Measurements from ENCODE around the gene ITGB3. TPM values are rescaled to one million over a fixed set of nuclear protein-coding genes. Genes with fewer than 3 reads are reported as not detected.

The ITGB3 gene
- total and polyA plus RNA-seq, 9 of the 15 experiments (the other 6 are each of a cell fraction or from before 2014, with no cell fraction given) = 0.08 to 2.6 (median 0.62) TPM; not detected in 1

DNA sequence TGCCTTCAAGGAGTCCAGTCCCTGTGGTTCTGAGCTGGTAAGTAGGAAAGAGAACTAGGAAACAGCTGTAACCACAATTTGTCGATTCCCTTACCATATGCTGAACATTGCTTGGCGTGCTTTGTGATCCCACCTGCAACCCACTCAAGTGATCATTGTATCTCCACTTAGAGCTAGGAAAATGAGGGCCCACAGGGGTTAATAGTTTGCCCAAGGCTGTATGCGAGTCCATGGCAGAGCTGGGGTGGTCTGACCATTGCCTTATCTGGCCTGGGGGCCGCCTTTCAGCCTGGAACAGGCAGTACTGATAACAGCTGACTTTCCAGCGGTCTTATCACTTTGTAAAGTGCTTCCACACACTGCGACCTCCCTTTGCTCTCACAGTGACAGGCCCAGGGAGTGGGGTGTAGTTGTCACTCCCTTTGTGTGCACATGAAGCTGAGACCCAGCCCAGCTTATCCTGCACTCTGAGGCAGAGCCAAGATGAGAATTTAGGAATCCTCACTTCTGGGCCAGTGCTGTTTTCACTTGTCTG is 34.7 kb upstream of the ITGB3 start (continued):
- TF ChIP-seq, protein P1, sequence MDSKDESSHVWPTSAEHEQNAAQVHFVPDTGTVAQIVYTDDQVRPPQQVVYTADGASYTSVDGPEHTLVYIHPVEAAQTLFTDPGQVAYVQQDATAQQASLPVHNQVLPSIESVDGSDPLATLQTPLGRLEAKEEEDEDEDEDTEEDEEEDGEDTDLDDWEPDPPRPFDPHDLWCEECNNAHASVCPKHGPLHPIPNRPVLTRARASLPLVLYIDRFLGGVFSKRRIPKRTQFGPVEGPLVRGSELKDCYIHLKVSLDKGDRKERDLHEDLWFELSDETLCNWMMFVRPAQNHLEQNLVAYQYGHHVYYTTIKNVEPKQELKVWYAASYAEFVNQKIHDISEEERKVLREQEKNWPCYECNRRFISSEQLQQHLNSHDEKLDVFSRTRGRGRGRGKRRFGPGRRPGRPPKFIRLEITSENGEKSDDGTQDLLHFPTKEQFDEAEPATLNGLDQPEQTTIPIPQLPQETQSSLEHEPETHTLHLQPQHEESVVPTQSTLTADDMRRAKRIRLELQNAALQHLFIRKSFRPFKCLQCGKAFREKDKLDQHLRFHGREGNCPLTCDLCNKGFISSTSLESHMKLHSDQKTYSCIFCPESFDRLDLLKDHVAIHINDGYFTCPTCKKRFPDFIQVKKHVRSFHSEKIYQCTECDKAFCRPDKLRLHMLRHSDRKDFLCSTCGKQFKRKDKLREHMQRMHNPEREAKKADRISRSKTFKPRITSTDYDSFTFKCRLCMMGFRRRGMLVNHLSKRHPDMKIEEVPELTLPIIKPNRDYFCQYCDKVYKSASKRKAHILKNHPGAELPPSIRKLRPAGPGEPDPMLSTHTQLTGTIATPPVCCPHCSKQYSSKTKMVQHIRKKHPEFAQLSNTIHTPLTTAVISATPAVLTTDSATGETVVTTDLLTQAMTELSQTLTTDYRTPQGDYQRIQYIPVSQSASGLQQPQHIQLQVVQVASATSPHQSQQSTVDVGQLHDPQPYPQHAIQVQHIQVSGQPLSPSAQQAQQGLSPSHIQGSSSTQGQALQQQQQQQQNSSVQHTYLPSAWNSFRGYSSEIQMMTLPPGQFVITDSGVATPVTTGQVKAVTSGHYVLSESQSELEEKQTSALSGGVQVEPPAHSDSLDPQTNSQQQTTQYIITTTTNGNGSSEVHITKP (IDR thresholded peaks at IDR 0.05; ENCODE audit: partially characterized antibody) = peak; percentile 32
- TF ChIP-seq LCOR (CRISPR knock-in tag; IDR thresholded peaks at IDR 0.05) (no peak; the same call in 1 of the 2 replicates), OTX1 (CRISPR knock-in tag; IDR thresholded peaks at IDR 0.05) (no peak), TEAD1 (CRISPR knock-in tag; IDR thresholded peaks at IDR 0.05) (no peak; a peak in 1 of 4 replicates), NFIC (IDR thresholded peaks at IDR 0.05) (peak; percentile 81), ZFP36 (IDR thresholded peaks at IDR 0.05; ENCODE audit: low read depth, low read length, partially characterized antibody) (peak; percentile 20), MED1 (CRISPR knock-in tag; IDR thresholded peaks at IDR 0.05; ENCODE audit: borderline replicate concordance) (no peak), ZNF79 (CRISPR knock-in tag; IDR thresholded peaks at IDR 0.05; ENCODE audit: low read depth) (no peak), ZC3H4 (CRISPR knock-in tag; IDR thresholded peaks at IDR 0.05; ENCODE audit: borderline replicate concordance) (no peak), CBX2 (IDR thresholded peaks at IDR 0.05; ENCODE audit: insufficient read depth, low read length, poor library complexity, severe bottlenecking) (no peak), BACH1 (tag; IDR thresholded peaks at IDR 0.05) (no peak), NR2C2 (CRISPR knock-in tag; IDR thresholded peaks at IDR 0.05) (no peak), NR2C2 (tag; IDR thresholded peaks at IDR 0.05) (peak; percentile 43; the same call in 1 of the 2 replicates), EHMT2 (IDR thresholded peaks at IDR 0.05) (no peak; the same call in 1 of the 2 replicates)
- TF ChIP-seq, protein P2, sequence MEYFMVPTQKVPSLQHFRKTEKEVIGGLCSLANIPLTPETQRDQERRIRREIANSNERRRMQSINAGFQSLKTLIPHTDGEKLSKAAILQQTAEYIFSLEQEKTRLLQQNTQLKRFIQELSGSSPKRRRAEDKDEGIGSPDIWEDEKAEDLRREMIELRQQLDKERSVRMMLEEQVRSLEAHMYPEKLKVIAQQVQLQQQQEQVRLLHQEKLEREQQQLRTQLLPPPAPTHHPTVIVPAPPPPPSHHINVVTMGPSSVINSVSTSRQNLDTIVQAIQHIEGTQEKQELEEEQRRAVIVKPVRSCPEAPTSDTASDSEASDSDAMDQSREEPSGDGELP (CRISPR knock-in tag; IDR thresholded peaks at IDR 0.05; ENCODE audit: borderline replicate concordance) = peak; percentile 98
- TF ChIP-seq, protein P3, sequence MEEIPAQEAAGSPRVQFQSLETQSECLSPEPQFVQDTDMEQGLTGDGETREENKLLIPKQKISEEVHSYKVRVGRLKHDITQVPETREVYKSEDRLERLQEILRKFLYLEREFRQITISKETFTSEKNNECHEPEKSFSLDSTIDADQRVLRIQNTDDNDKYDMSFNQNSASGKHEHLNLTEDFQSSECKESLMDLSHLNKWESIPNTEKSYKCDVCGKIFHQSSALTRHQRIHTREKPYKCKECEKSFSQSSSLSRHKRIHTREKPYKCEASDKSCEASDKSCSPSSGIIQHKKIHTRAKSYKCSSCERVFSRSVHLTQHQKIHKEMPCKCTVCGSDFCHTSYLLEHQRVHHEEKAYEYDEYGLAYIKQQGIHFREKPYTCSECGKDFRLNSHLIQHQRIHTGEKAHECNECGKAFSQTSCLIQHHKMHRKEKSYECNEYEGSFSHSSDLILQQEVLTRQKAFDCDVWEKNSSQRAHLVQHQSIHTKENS (CRISPR knock-in tag; IDR thresholded peaks at IDR 0.05) = no peak
- TF ChIP-seq, protein P4, sequence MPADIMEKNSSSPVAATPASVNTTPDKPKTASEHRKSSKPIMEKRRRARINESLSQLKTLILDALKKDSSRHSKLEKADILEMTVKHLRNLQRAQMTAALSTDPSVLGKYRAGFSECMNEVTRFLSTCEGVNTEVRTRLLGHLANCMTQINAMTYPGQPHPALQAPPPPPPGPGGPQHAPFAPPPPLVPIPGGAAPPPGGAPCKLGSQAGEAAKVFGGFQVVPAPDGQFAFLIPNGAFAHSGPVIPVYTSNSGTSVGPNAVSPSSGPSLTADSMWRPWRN (IDR thresholded peaks at IDR 0.05; ENCODE audit: low read depth) = peak; percentile 41; the same call in 1 of the 2 replicates
- TF ChIP-seq, protein P5, sequence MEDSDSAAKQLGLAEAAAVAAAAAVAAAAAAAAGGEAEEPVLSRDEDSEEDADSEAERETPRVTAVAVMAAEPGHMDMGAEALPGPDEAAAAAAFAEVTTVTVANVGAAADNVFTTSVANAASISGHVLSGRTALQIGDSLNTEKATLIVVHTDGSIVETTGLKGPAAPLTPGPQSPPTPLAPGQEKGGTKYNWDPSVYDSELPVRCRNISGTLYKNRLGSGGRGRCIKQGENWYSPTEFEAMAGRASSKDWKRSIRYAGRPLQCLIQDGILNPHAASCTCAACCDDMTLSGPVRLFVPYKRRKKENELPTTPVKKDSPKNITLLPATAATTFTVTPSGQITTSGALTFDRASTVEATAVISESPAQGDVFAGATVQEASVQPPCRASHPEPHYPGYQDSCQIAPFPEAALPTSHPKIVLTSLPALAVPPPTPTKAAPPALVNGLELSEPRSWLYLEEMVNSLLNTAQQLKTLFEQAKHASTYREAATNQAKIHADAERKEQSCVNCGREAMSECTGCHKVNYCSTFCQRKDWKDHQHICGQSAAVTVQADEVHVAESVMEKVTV (CRISPR knock-in tag; IDR thresholded peaks at IDR 0.05) = 0 out of 2 replicates have a peak, but pooled peaks have one; percentile 8
- TF ChIP-seq, protein P6, sequence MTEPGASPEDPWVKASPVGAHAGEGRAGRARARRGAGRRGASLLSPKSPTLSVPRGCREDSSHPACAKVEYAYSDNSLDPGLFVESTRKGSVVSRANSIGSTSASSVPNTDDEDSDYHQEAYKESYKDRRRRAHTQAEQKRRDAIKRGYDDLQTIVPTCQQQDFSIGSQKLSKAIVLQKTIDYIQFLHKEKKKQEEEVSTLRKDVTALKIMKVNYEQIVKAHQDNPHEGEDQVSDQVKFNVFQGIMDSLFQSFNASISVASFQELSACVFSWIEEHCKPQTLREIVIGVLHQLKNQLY (CRISPR knock-in tag; conservative IDR thresholded peaks at IDR 0.05) = no peak
